Right atrium auricular region (tissue), 2 donors: ENCODE data around the gene NLRX1. TPM values are rescaled to one million over a fixed set of nuclear protein-coding genes. Genes with fewer than 3 reads are reported as not detected.
"Not testable (repeated sequence)": the region's sequence is repeated elsewhere in the genome, so short reads cannot be mapped to it uniquely, and the experiment has no call there.

Experiments
- DNase-seq: peaks from one replicate; pipeline ENCODE4 v3.0.0-alpha.2; 2019; ENCODE audit warnings: low spot score
- H3K27ac ChIP-seq, 2 donors: fragments of 200-600 bp; sonication (generic); 1 replicate in 1 of 2; 2 replicates in 1 of 2; pipeline ENCODE4 v1.5.1; 2016 to 2019
- H3K27me3 ChIP-seq, 2 donors: fragments of 200-600 bp; sonication (generic); one replicate each; pipeline versions ENCODE4 v1.5.1 to v1.6.0; 2017 to 2019
- H3K36me3 ChIP-seq: fragments of 200-600 bp; sonication (generic); one replicate; pipeline ENCODE4 v1.5.1; 2016
- H3K4me1 ChIP-seq, 2 donors: fragments of 200-600 bp; sonication (generic); one replicate each; pipeline versions ENCODE4 v1.5.1 to v1.6.0; 2017 to 2019
- H3K4me3 ChIP-seq, 2 donors: fragments of 200-600 bp; sonication (generic); 1 replicate in 1 of 2; 2 replicates in 1 of 2; pipeline ENCODE4 v1.5.1; 2017 to 2019; ENCODE audit warnings: mild to moderate bottlenecking in 1 of 2, moderate library complexity in 1 of 2
- H3K9me3 ChIP-seq, 2 donors: fragments of 200-600 bp; sonication (generic); one replicate each; pipeline ENCODE4 v1.5.1; 2019
- CTCF ChIP-seq, 2 donors: fragments of 200-600 bp; sonication (generic); IDR thresholded peaks; one replicate each; pipeline ENCODE4 v1.5.1; 2019; ENCODE audit warnings: antibody characterized with exemption in 2 of 2
- total RNA-seq, 2 donors: library from RNA; depleted of rRNA; stranded (reverse); fragments of >200 nt; gene quantifications; one replicate each; pipeline ENCODE4 v1.1.0, GENCODE V29; 2016

Gene NLRX1
- total RNA-seq, 2 donors from 2014 or later, result 16.9 to 24.3 TPM

GRCh38 chr11:119189393-119189792 is 20.9 kb downstream of the NLRX1 start:
- Histone ChIP-seq H3K9me3 (no peaks in the 10 kb centered on the region), H3K36me3 (no peaks in the 10 kb centered on the region), H3K27me3 (no peaks in the 10 kb centered on the region), H3K4me3 (no peak overlapping the region), H3K4me1 (no peaks in the 10 kb centered on the region), H3K27ac (no peak overlapping the region)
- no peak for DNase-seq
- TF ChIP-seq CTCF (IDR thresholded peaks at IDR 0.05), result no peak

DNA sequence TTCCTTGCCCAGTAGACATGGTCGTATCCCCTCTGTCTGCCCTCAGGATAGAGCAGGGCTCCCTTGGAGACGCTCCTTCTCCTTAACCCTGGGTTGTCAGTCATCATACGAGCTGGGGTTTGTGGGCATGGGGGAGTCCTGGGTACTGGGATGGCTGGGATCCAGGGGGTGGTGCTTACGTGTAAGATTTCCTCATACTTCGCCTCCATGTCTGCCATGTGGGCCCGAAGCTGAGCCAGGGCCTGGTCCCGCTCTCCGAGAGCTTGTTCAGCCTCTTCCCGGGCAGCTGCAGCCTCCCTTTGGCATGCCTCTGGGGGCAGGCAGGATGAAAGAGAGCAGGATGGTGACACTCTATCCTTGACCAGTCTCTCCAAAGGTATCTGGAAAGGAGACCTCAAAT is 22.0 kb downstream of the NLRX1 start:
- H3K9me3 ChIP-seq, result no peaks in the 10 kb centered on the region
- no peaks in the 10 kb centered on the region for H3K36me3 ChIP-seq
- no peak overlapping the region for H3K27ac ChIP-seq
- H3K27me3 ChIP-seq, result no peaks in the 10 kb centered on the region
- no peak for TF ChIP-seq CTCF (IDR thresholded peaks at IDR 0.05)
- H3K4me1 ChIP-seq, result no peaks in the 10 kb centered on the region
- H3K4me3 ChIP-seq, result no peak overlapping the region
- no peak for DNase-seq

- H3K27ac ChIP-seq, H3K27me3 ChIP-seq, H3K9me3 ChIP-seq, DNase-seq, H3K4me3 ChIP-seq, H3K36me3 ChIP-seq, H3K4me1 ChIP-seq: not testable (repeated sequence)
These were observed 22.7 kb downstream of the NLRX1 start for GRCh38 chr11:119191265-119191664.

DNA sequence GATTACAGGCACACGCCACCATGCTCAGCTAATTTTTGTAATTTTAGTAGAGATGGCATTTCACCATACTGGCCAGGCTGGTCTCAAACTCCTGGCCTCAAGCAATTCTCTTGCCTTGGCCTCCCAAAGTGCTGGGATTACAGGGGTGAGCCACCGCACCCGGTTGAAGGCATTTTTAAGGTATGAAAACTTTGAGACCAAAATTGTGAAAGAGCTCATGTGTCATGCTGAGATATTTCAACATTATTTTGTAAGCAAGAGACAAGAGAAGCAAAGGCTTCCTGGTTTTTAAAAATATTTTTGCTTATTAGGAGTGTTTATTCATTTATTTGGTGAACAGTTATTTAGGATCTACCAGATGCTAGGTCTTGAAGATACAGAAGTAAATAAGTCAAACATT is 23.6 kb downstream of the NLRX1 start:
- no peaks in the 10 kb centered on the region for H3K36me3 ChIP-seq
- no peak for DNase-seq
- H3K4me1 ChIP-seq, result no peaks in the 10 kb centered on the region
- H3K27me3 ChIP-seq, result no peaks in the 10 kb centered on the region
- H3K9me3 ChIP-seq, result no peaks in the 10 kb centered on the region
- TF ChIP-seq CTCF (IDR thresholded peaks at IDR 0.05), result no peak
- H3K27ac ChIP-seq, result no peak overlapping the region
- H3K4me3 ChIP-seq, result no peak overlapping the region

DNA sequence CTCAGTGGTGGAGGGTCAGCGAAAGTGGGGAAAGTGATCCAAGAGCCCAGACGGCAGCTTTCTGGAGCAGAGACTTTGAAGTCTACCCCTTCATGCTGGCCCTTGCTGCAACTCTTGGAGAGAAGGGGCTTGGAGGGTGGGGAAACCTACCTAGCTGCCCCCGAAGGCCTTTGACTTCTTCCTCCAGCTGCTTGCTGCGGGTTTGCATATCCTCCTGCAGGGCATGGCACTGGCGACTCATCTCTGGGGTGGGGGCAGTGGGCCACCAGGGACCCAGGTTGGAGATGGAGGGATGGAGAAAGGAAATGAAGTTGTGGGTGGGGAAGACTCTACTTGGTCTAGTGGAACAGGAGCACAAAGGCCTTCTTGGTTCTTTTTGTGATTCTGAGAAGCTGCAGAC is 24.5 kb downstream of the NLRX1 start:
- Histone ChIP-seq H3K4me3 (no peak overlapping the region), H3K4me1 (no peaks in the 10 kb centered on the region), H3K27me3 (no peaks in the 10 kb centered on the region), H3K36me3 (no peaks in the 10 kb centered on the region), H3K27ac (no peak overlapping the region), H3K9me3 (no peaks in the 10 kb centered on the region)
- DNase-seq, result no peak
- no peak for TF ChIP-seq CTCF (IDR thresholded peaks at IDR 0.05)

DNA sequence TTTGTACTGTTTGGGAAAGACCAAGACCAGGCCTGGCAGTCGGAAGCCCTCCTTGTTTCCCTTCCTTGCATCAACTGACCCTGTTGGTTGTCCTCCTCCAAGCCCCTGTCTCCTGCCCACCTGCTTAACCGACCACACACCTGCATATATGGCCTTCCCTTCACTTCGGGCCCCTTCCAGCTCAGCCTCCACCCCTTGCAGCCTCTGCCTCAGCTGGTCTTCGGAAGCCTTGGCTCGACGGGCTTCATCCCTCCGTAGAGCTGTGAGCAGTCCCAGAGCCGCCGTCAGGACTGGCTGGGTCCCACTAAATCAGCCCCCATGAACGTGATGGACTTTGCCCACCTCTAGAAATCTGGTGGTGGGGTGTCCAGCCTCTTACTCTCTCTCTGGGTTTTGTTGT is 25.1 kb downstream of the NLRX1 start:
- Histone ChIP-seq H3K4me3 (no peak overlapping the region), H3K27me3 (no peaks in the 10 kb centered on the region), H3K9me3 (no peaks in the 10 kb centered on the region), H3K27ac (no peak overlapping the region), H3K36me3 (no peaks in the 10 kb centered on the region), H3K4me1 (no peaks in the 10 kb centered on the region)
- DNase-seq, result no peak
- no peak for TF ChIP-seq CTCF (IDR thresholded peaks at IDR 0.05)
